Astrocyte (in vitro differentiated cells and primary cell): ENCODE results near the gene ABHD2. TPM values are rescaled to one million over a fixed set of nuclear protein-coding genes. Genes with fewer than 3 reads are reported as not detected.

Experiments
- DNase-seq: peaks from one replicate; pipeline ENCODE4 v3.0.0-alpha.2; 2010; ENCODE audit warnings: low read depth
- FAIRE-seq: peaks from 2 replicates; lab custom pipeline; 2011; peaks lifted over from hg19 to GRCh38; lab: Jason Lieb, UNC
- H2AFZ ChIP-seq: 2 replicates; pipeline ENCODE4 v1.6.0; 2012; ENCODE audit warnings: low read depth, low read length, inconsistent platforms
- H3K27ac ChIP-seq: 2 replicates; pipeline ENCODE4 v1.5.1; 2011; ENCODE audit warnings: low read depth, low read length, inconsistent platforms
- H3K27me3 ChIP-seq: 2 replicates; pipeline ENCODE4 v1.6.0; 2011; ENCODE audit warnings: low read length, inconsistent platforms; ENCODE audit not compliant: insufficient read depth
- H3K36me3 ChIP-seq: 2 replicates; pipeline ENCODE4 v1.5.1; 2011; ENCODE audit warnings: low read length, inconsistent platforms; ENCODE audit not compliant: insufficient read depth
- H3K4me1 ChIP-seq: 2 replicates; pipeline ENCODE4 v1.5.1; 2011; ENCODE audit warnings: low read length, inconsistent platforms; ENCODE audit not compliant: insufficient read depth
- H3K4me2 ChIP-seq: 2 replicates; pipeline ENCODE4 v1.6.0; 2012; ENCODE audit warnings: low read length, inconsistent platforms
- H3K4me3 ChIP-seq: 2 replicates; pipeline ENCODE4 v1.5.1; 2011; ENCODE audit warnings: low read depth, mild to moderate bottlenecking, low read length, inconsistent platforms; ENCODE audit not compliant: insufficient read depth
- H3K79me2 ChIP-seq: 2 replicates; pipeline ENCODE4 v1.6.0; 2012; ENCODE audit warnings: mild to moderate bottlenecking, low read length, inconsistent platforms; ENCODE audit not compliant: insufficient read depth
- H3K9ac ChIP-seq: 2 replicates; pipeline ENCODE4 v1.6.0; 2012; ENCODE audit warnings: mild to moderate bottlenecking, low read length, inconsistent platforms
- H3K9me3 ChIP-seq: 2 replicates; pipeline ENCODE4 v1.5.1; 2012; ENCODE audit warnings: low read depth, mild to moderate bottlenecking, low read length, inconsistent platforms; ENCODE audit not compliant: insufficient read depth
- H4K20me1 ChIP-seq: 2 replicates; pipeline ENCODE4 v1.6.0; 2012; ENCODE audit warnings: low read length, inconsistent platforms; ENCODE audit not compliant: insufficient read depth
- H3K27ac Mint-ChIP-seq: one replicate; pipeline ENCODE4 v1.8.0; 2021; ENCODE audit warnings: mild to moderate bottlenecking, mixed read lengths; ENCODE audit not compliant: unreplicated experiment
- H3K27me3 Mint-ChIP-seq: one replicate; pipeline ENCODE4 v1.8.0; 2021; ENCODE audit warnings: low read depth, mixed read lengths; ENCODE audit not compliant: unreplicated experiment
- H3K36me3 Mint-ChIP-seq: one replicate; pipeline ENCODE4 v1.8.0; 2021; ENCODE audit warnings: low read depth, mixed read lengths; ENCODE audit not compliant: unreplicated experiment
- H3K4me1 Mint-ChIP-seq: one replicate; pipeline ENCODE4 v1.8.0; 2021; ENCODE audit warnings: low read depth, mixed read lengths; ENCODE audit not compliant: unreplicated experiment
- H3K4me3 Mint-ChIP-seq: one replicate; pipeline ENCODE4 v1.8.0; 2021; ENCODE audit warnings: mild to moderate bottlenecking, moderate library complexity, mixed read lengths; ENCODE audit not compliant: unreplicated experiment
- H3K9me3 Mint-ChIP-seq: one replicate; pipeline ENCODE4 v1.8.0; 2021; ENCODE audit warnings: mild to moderate bottlenecking, mixed read lengths; ENCODE audit not compliant: unreplicated experiment
- EZH2 ChIP-seq: IDR thresholded peaks from 2 replicates; pipeline ENCODE4 v1.6.1; 2012; ENCODE audit warnings: mild to moderate bottlenecking, low read length, inconsistent platforms; ENCODE audit not compliant: insufficient read depth
- total RNA-seq: library from RNA; stranded (reverse); gene quantifications from 2 replicates; pipeline ENCODE4 v1.2.1, GENCODE V29; 2021
- TF ChIP-seq, protein P1 (sequence below): IDR thresholded peaks from 2 replicates; pipeline ENCODE4 v1.5.1; 2011; ENCODE audit warnings: low read depth, mild to moderate bottlenecking, inconsistent platforms, low read length, moderate library complexity; ENCODE audit not compliant: insufficient read depth

ABHD2 gene
- total RNA-seq, 1 donor from 2014 or later, result 41.3 TPM

DNA sequence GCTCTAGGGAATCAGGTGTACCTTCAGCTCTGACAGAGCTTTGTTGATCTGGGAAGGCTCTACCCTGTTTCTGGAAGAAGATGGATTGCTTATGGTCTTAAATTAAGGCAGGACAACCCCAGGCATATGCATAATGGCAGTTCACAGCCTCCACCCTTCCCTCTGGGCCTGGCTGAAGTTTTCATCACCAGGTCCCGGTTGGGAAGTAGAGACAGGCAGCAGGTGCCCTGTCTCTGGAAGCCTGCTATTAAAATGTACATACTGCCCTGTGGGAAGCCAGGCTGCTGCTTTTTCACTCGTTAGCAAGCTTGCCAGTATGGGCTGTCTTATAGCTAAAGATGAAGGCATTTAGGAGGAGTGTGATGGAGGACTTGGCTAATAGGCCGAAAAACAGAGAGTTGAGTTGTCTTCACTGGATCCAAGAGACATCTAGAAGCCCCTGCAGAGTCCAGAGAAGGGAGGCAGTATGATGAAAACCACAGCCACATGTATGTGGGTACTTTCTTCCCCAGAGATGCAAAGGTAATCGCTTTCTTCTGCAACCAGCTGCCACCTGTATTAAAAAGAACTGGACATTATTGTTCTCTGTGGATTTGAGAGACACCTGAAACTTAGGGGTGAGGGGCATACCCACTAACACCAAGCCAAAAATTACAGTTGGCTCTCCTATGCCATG is 34.4 kb downstream of the ABHD2 start:
- no peak overlapping the region for H3K4me3 Mint-ChIP-seq
- H3K9me3 Mint-ChIP-seq, result no peaks in the 10 kb centered on the region
- Histone ChIP-seq H3K4me3 (no peak overlapping the region), H3K36me3 (peaks cover 19% of the 10 kb centered on the region), H3K9ac (no peak overlapping the region), H3K27me3 (no peaks in the 10 kb centered on the region), H3K4me1 (peaks cover 30% of the 10 kb centered on the region), H2AFZ (no peak overlapping the region), H4K20me1 (no peaks in the 10 kb centered on the region), H3K9me3 (no peaks in the 10 kb centered on the region), H3K4me2 (peak overlapping the region; percentile 43), H3K79me2 (peaks cover 14% of the 10 kb centered on the region), H3K27ac (peak overlapping the region; percentile 43)
- no peak overlapping the region for H3K27ac Mint-ChIP-seq
- FAIRE-seq (no peak), DNase-seq (no peak)
- peaks cover 13% of the 10 kb centered on the region for H3K36me3 Mint-ChIP-seq
- TF ChIP-seq EZH2, result no peak
- TF ChIP-seq, protein P1, sequence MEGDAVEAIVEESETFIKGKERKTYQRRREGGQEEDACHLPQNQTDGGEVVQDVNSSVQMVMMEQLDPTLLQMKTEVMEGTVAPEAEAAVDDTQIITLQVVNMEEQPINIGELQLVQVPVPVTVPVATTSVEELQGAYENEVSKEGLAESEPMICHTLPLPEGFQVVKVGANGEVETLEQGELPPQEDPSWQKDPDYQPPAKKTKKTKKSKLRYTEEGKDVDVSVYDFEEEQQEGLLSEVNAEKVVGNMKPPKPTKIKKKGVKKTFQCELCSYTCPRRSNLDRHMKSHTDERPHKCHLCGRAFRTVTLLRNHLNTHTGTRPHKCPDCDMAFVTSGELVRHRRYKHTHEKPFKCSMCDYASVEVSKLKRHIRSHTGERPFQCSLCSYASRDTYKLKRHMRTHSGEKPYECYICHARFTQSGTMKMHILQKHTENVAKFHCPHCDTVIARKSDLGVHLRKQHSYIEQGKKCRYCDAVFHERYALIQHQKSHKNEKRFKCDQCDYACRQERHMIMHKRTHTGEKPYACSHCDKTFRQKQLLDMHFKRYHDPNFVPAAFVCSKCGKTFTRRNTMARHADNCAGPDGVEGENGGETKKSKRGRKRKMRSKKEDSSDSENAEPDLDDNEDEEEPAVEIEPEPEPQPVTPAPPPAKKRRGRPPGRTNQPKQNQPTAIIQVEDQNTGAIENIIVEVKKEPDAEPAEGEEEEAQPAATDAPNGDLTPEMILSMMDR, result no peak
- peaks cover 19% of the 10 kb centered on the region for H3K4me1 Mint-ChIP-seq
- H3K27me3 Mint-ChIP-seq, result no peaks in the 10 kb centered on the region

DNA sequence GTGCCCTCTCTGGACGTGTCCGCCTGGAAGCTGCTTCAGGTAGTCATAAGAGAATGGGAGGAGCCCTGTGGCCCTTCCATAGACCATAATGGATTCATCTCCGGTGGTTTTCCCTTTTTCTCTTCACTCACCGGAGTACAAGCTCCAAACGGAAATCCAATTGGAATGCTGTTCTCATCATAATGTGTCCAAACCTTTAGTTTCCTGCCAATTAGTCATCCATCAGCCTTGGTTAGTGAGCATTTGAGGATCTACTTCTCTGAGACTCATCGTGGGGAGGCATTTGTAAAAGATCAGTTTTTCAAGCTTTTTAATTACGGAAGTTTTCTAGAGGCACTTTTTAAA is 34.9 kb downstream of the ABHD2 start:
- Mint-ChIP-seq H3K27me3 (no peaks in the 10 kb centered on the region), H3K4me3 (no peak overlapping the region), H3K4me1 (peaks cover 18% of the 10 kb centered on the region), H3K9me3 (no peaks in the 10 kb centered on the region), H3K36me3 (peaks cover 13% of the 10 kb centered on the region), H3K27ac (no peak overlapping the region)
- Histone ChIP-seq H4K20me1 (no peaks in the 10 kb centered on the region), H3K9ac (no peak overlapping the region), H3K9me3 (no peaks in the 10 kb centered on the region), H2AFZ (no peak overlapping the region), H3K27me3 (no peaks in the 10 kb centered on the region), H3K4me1 (peaks cover 28% of the 10 kb centered on the region), H3K4me2 (peak overlapping the region; percentile 43), H3K79me2 (peaks cover 14% of the 10 kb centered on the region), H3K27ac (peak overlapping the region; percentile 43), H3K36me3 (peaks cover 19% of the 10 kb centered on the region), H3K4me3 (no peak overlapping the region)
- no peak for TF ChIP-seq EZH2
- TF ChIP-seq, protein P1, result no peak
- DNase-seq (peak; percentile 78), FAIRE-seq (peak; percentile 62)

DNA sequence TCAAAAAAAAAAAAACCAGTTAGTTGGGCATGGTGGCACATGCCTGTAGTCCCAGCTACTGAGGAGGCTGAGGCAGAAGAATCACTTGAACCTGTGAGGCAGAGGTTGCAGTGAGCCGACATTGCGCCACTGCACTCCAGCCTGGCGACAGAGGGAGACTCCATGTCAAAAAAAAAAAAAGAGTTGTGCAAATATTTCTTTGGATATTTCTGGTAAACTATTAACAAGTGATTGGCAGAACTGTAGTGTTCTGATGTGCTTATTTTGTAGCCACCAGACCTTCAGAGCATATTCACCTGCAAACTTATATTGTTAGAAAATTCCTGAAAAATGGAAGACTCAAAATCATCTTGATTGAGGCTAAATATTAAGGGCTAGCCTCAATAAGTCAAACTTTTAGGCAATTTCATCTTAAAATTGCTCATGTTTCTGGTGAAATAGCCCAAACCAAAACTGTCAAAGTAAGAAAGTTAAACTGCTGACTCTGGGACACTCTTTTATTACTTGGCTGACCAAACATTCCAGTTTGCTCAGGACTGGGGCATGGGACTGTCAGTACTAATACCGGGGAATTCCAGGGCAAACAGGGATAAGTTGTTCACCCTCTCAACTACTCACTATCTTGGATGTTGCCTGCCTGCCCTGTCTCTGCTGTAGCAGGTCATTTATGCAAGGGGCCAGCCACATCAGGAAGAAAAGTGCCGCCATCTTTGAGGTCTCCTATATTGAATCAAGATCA is 37.0 kb downstream of the ABHD2 start:
- Histone ChIP-seq H3K27me3 (no peaks in the 10 kb centered on the region), H3K4me1 (peaks cover 20% of the 10 kb centered on the region), H2AFZ (no peak overlapping the region), H3K9ac (no peak overlapping the region), H3K36me3 (peaks cover 8% of the 10 kb centered on the region), H3K79me2 (peaks cover 5% of the 10 kb centered on the region), H3K4me2 (no peak overlapping the region), H3K9me3 (no peaks in the 10 kb centered on the region), H4K20me1 (peaks cover 8% of the 10 kb centered on the region), H3K27ac (no peak overlapping the region), H3K4me3 (no peak overlapping the region)
- Mint-ChIP-seq H3K4me1 (peaks cover 18% of the 10 kb centered on the region), H3K27me3 (no peaks in the 10 kb centered on the region), H3K9me3 (no peaks in the 10 kb centered on the region), H3K36me3 (peaks cover 10% of the 10 kb centered on the region), H3K27ac (no peak overlapping the region), H3K4me3 (peak overlapping the region; percentile 34)
- DNase-seq (no peak), FAIRE-seq (no peak)
- TF ChIP-seq, protein P1, result no peak
- TF ChIP-seq EZH2, result no peak
